Forelimb muscle (tissue), 1 donor: ENCODE results near the gene AGT. TPM values are rescaled to one million over a fixed set of nuclear protein-coding genes. Genes with fewer than 3 reads are reported as not detected.
A peak's percentile ranks its signal among the peaks of the same experiment; 100 is the strongest.
"Not testable (repeated sequence)": the region's sequence is repeated elsewhere in the genome, so short reads cannot be mapped to it uniquely, and the experiment has no call there.

Experiments used
- DNase-seq: peaks from one replicate; pipeline ENCODE4 v3.0.0-alpha.2; 2013; ENCODE audit warnings: low read depth
- polyA plus RNA-seq: library from polyadenylated mRNA; unstranded; fragments of 120-200 nt; gene quantifications from one replicate; pipeline ENCODE4 v1.2.1, GENCODE V29; 2013; ENCODE audit not compliant: insufficient read length

Gene AGT
- polyA plus RNA-seq, 1 donor: 17.4 TPM

- no peak for DNase-seq
These were observed 30.5 kb upstream of the AGT start for GRCh38 chr1:230744382-230744781.

GRCh38 chr1:230743899-230744298 is 30.0 kb upstream of the AGT start:
- no peak for DNase-seq

GRCh38 chr1:230739564-230740290 is 25.8 kb upstream of the AGT start:
- no peak for DNase-seq

- no peak for DNase-seq
These were observed 23.8 kb upstream of the AGT start for GRCh38 chr1:230737622-230738262.

GRCh38 chr1:230735447-230735846 is 21.5 kb upstream of the AGT start:
- no peak for DNase-seq

- DNase-seq: no peak
These were observed 17.1 kb upstream of the AGT start for GRCh38 chr1:230730977-230731376.

- DNase-seq: peak; percentile 34
These were observed 14.9 kb upstream of the AGT start for GRCh38 chr1:230728710-230729392.

- DNase-seq: no peak
These were observed 11.5 kb upstream of the AGT start for GRCh38 chr1:230725256-230726012.

GRCh38 chr1:230721849-230722522 is 8.1 kb upstream of the AGT start:
- DNase-seq: not testable (repeated sequence)

GRCh38 chr1:230717251-230717650 is 3.3 kb upstream of the AGT start:
- no peak for DNase-seq

- not testable (repeated sequence) for DNase-seq
These were observed 2.5 kb upstream of the AGT start for GRCh38 chr1:230716453-230716852.

- no peak for DNase-seq
These were observed 1.6 kb upstream of the AGT start for GRCh38 chr1:230715510-230715909.

GRCh38 chr1:230713547-230713914 is 391 bp downstream of the AGT start:
- DNase-seq: no peak

- no peak for DNase-seq
These were observed 784 bp downstream of the AGT start for GRCh38 chr1:230713138-230713537.

GRCh38 chr1:230712470-230712942 is 1.4 kb downstream of the AGT start:
- DNase-seq: no peak

- no peak for DNase-seq
These were observed 2.7 kb downstream of the AGT start for GRCh38 chr1:230711245-230711644.

GRCh38 chr1:230710543-230710904 is 3.4 kb downstream of the AGT start:
- no peak for DNase-seq

- no peak for DNase-seq
These were observed 4.0 kb downstream of the AGT start for GRCh38 chr1:230709619-230710542.

GRCh38 chr1:230708631-230709580 is 5.0 kb downstream of the AGT start:
- no peak for DNase-seq
